Measurements from ENCODE around the gene SHB. TPM values are rescaled to one million over a fixed set of nuclear protein-coding genes. Genes with fewer than 3 reads are reported as not detected.
A peak's percentile ranks its signal among the peaks of the same experiment; 100 is the strongest.

Gene SHB
- total RNA-seq, 6 donors from 2014 or later = 29.3 to 51.2 (median 33.3) TPM

- TF ChIP-seq CTCF (IDR thresholded peaks at IDR 0.05) (no peak), POLR2AphosphoS5 (IDR thresholded peaks at IDR 0.05) (peak in 1 of 2 donors; percentile 9)
- no peak for DNase-seq
- no peaks in the 10 kb centered on the region for H3K9me3 ChIP-seq
Observed at GRCh38 chr9:37984672-37985611, 84.1 kb downstream of the SHB start.

GRCh38 chr9:37984278-37984671, 84.8 kb downstream of the SHB start:
- no peak for TF ChIP-seq EP300 (IDR thresholded peaks at IDR 0.05)
- TF ChIP-seq POLR2AphosphoS5 (IDR thresholded peaks at IDR 0.05) = no peak
- no peak for TF ChIP-seq POLR2A (IDR thresholded peaks at IDR 0.05)
- TF ChIP-seq CTCF (IDR thresholded peaks at IDR 0.05) = no peak
- 88 to 100% methylated on average over 3 to 5 of the region's 5 CpGs for WGBS, 2 donors
- ATAC-seq (ENCODE audit: low FRiP score in 2 of 2) = no peak
- no peak overlapping the region for H3K27ac ChIP-seq
- DNase-seq = no peak
- no peaks in the 10 kb centered on the region for H3K36me3 ChIP-seq
- no peaks in the 10 kb centered on the region for H3K27me3 ChIP-seq
- no peak overlapping the region for H3K4me3 ChIP-seq
- peaks cover 5 to 10% (median 7%) of the 10 kb centered on the region in 4 donors for H3K4me1 ChIP-seq
- no peaks in the 10 kb centered on the region for H3K9me3 ChIP-seq

More at GRCh38 chr9:37984672-37985611, 84.1 kb downstream of the SHB start:
- peak in 1 of 2 donors; percentile 73 for ATAC-seq (ENCODE audit: low FRiP score in 2 of 2)
- Histone ChIP-seq H3K27me3 (no peaks in the 10 kb centered on the region), H3K4me1 (peaks cover 5 to 13% (median 7%) of the 10 kb centered on the region in 4 donors), H3K27ac (no peak overlapping the region), H3K36me3 (no peaks in the 10 kb centered on the region), H3K4me3 (no peak overlapping the region)
- WGBS, 2 donors = 75 to 81% methylated on average over 11 to 26 of the region's 26 CpGs

GRCh38 chr9:37983381-37984067, 85.5 kb downstream of the SHB start:
- no peak overlapping the region for H3K27ac ChIP-seq
- no peaks in the 10 kb centered on the region for H3K27me3 ChIP-seq
- H3K36me3 ChIP-seq = no peaks in the 10 kb centered on the region
- TF ChIP-seq POLR2AphosphoS5 (IDR thresholded peaks at IDR 0.05) (no peak), EP300 (IDR thresholded peaks at IDR 0.05) (no peak), POLR2A (IDR thresholded peaks at IDR 0.05) (no peak), CTCF (IDR thresholded peaks at IDR 0.05) (no peak)
- 84 to 89% methylated on average over 6 to 12 of the region's 12 CpGs for WGBS, 2 donors
- H3K4me3 ChIP-seq = no peak overlapping the region
- no peaks in the 10 kb centered on the region for H3K9me3 ChIP-seq
- no peak for ATAC-seq (ENCODE audit: low FRiP score in 2 of 2)
- no peak for DNase-seq
- peaks cover 5 to 8% (median 6%) of the 10 kb centered on the region in 4 donors for H3K4me1 ChIP-seq

GRCh38 chr9:37979844-37980243, 89.2 kb downstream of the SHB start:
- H3K27me3 ChIP-seq = no peaks in the 10 kb centered on the region
- peaks cover 0 to 6% (median 2%) of the 10 kb centered on the region in 4 donors for H3K4me1 ChIP-seq
- DNase-seq (no peak), ATAC-seq (ENCODE audit: low FRiP score in 2 of 2) (no peak)
- H3K27ac ChIP-seq = no peak overlapping the region
- H3K4me3 ChIP-seq = no peak overlapping the region
- no peaks in the 10 kb centered on the region for H3K9me3 ChIP-seq
- WGBS, 2 donors = 92 to 96% methylated on average over 5 of the region's 5 CpGs
- no peak for TF ChIP-seq POLR2A (IDR thresholded peaks at IDR 0.05)
- TF ChIP-seq POLR2AphosphoS5 (IDR thresholded peaks at IDR 0.05) = no peak
- H3K36me3 ChIP-seq = peaks cover 0 to under 1% (median 0%) of the 10 kb centered on the region in 4 donors

GRCh38 chr9:37978983-37979382, 90.0 kb downstream of the SHB start:
- ATAC-seq (ENCODE audit: low FRiP score in 2 of 2) (no peak), DNase-seq (no peak)
- Histone ChIP-seq H3K9me3 (no peaks in the 10 kb centered on the region), H3K27me3 (no peaks in the 10 kb centered on the region), H3K4me1 (peaks cover 0 to 3% (median 0%) of the 10 kb centered on the region in 4 donors), H3K36me3 (peaks cover 4 to 6% (median 5%) of the 10 kb centered on the region in 4 donors), H3K27ac (no peak overlapping the region), H3K4me3 (no peak overlapping the region)
- TF ChIP-seq CTCF (IDR thresholded peaks at IDR 0.05) = no peak
- 75 to 92% methylated on average over 3 of the region's 3 CpGs for WGBS, 2 donors
